ENCODE measurements around the gene GAGE12G.
"Not testable (repeated sequence)": the region's sequence is repeated elsewhere in the genome, so short reads cannot be mapped to it uniquely, and the experiment has no call there.

Gene GAGE12G

GRCh38 chrX:49570100-49570499 lies at the start of gene GAGE12G:
GAGE12G (plus strand) TSS chrX:49570400; CDS start chrX:49571555, 1,155 bp downstream.
- not testable (repeated sequence) for DNase-seq

- DNase-seq: not testable (repeated sequence)
Measured at GRCh38 chrX:49531877-49532276, 38.3 kb upstream of the GAGE12G start, which contains the start of gene GAGE12C. GAGE12C (plus strand) TSS chrX:49532177; CDS start chrX:49533332, 1,155 bp downstream.

- not testable (repeated sequence) for DNase-seq
Measured at GRCh38 chrX:49541433-49541832, 28.8 kb upstream of the GAGE12G start, which contains the start of gene GAGE12D. GAGE12D (plus strand) TSS chrX:49541733; CDS start chrX:49542888, 1,155 bp downstream.

- not testable (repeated sequence) for DNase-seq
Measured at GRCh38 chrX:49550989-49551388, 19.2 kb upstream of the GAGE12G start, which contains the start of gene GAGE12E. GAGE12E (plus strand) TSS chrX:49551289; CDS start chrX:49552444, 1,155 bp downstream.

GRCh38 chrX:49560542-49560941 lies 9.7 kb upstream of the GAGE12G start, which contains the start of gene GAGE12F:
GAGE12F (plus strand) TSS chrX:49560842; CDS start chrX:49561997, 1,155 bp downstream.
- not testable (repeated sequence) for DNase-seq

- DNase-seq: not testable (repeated sequence)
Measured at GRCh38 chrX:49568728-49569127, 1.5 kb upstream of the GAGE12G start.

GRCh38 chrX:49569152-49569551 lies 1.0 kb upstream of the GAGE12G start:
- not testable (repeated sequence) for DNase-seq

- DNase-seq: not testable (repeated sequence)
Measured at GRCh38 chrX:49579649-49580048, 9.4 kb downstream of the GAGE12G start, which contains the start of gene GAGE12H. GAGE12H (plus strand) TSS chrX:49579949; CDS start chrX:49581104, 1,155 bp downstream.

GRCh38 chrX:49589196-49589595 lies 19.0 kb downstream of the GAGE12G start, which contains the start of gene GAGE2A:
GAGE2A (plus strand) TSS chrX:49589496; CDS start chrX:49590651, 1,155 bp downstream.
- DNase-seq: not testable (repeated sequence)

- DNase-seq: not testable (repeated sequence)
Measured at GRCh38 chrX:49589769-49590478, 19.7 kb downstream of the GAGE12G start.

GRCh38 chrX:49590488-49590887 lies 20.3 kb downstream of the GAGE12G start:
- DNase-seq: not testable (repeated sequence)

- not testable (repeated sequence) for DNase-seq
Measured at GRCh38 chrX:49598720-49599119, 28.5 kb downstream of the GAGE12G start, which contains the start of gene GAGE1. GAGE1 (plus strand) TSS chrX:49599020; CDS start chrX:49600175, 1,155 bp downstream.

GRCh38 chrX:49610718-49611310 lies 40.6 kb downstream of the GAGE12G start:
- no peak for DNase-seq

- no peak for DNase-seq
Measured at GRCh38 chrX:49618574-49618973, 48.4 kb downstream of the GAGE12G start.
